H1 (cell line): ENCODE measurements around the gene ZFAND5. TPM values are rescaled to one million over a fixed set of nuclear protein-coding genes. Genes with fewer than 3 reads are reported as not detected.

ENCODE experiments used
- CTCF ChIA-PET: fragments of 300-600 bp; sonication (Branson Sonifier 250); formaldehyde crosslinking; loops from one replicate; lab custom pipeline; 2021; ENCODE audit not compliant: partially characterized antibody; lab: Charles Lee
- POLR2A ChIA-PET: fragments of 300-600 bp; sonication (Branson Sonifier 250); formaldehyde crosslinking; loops from one replicate; lab custom pipeline; 2021; ENCODE audit warnings: inconsistent platforms; ENCODE audit not compliant: partially characterized antibody; lab: Charles Lee
- DNase-seq, 2 experiments: peaks; one replicate each; pipeline versions ENCODE4 v3.0.0 to v3.0.0-alpha.2; 2010 to 2022; ENCODE audit warnings: low spot score in 2 of 2, low read depth in 1 of 2, mixed read lengths in 1 of 2
- FAIRE-seq: peaks from 2 replicates; lab custom pipeline; 2011; peaks lifted over from hg19 to GRCh38; lab: Jason Lieb, UNC
- H2AFZ ChIP-seq: 2 replicates; pipeline ENCODE4 v1.8.1; 2012; ENCODE audit warnings: low read length, inconsistent platforms
- H2AK5ac ChIP-seq: 2 replicates; pipeline ENCODE4 v1.6.1; 2013; ENCODE audit warnings: low read depth, low read length
- H2BK120ac ChIP-seq: replicated peaks from 2 replicates; pipeline ENCODE3; 2013; ENCODE audit warnings: low read depth, low read length, inconsistent platforms
- H2BK12ac ChIP-seq: 2 replicates; pipeline ENCODE4 v1.6.1; 2013; ENCODE audit warnings: low read depth, low read length
- H2BK15ac ChIP-seq: 2 replicates; pipeline ENCODE4 v1.6.1; 2013; ENCODE audit warnings: low read length
- H2BK20ac ChIP-seq: 2 replicates; pipeline ENCODE4 v1.6.1; 2013; ENCODE audit warnings: low read length
- H2BK5ac ChIP-seq: 2 replicates; pipeline ENCODE4 v1.6.1; 2013; ENCODE audit warnings: low read depth, low read length
- H3K14ac ChIP-seq: 2 replicates; pipeline ENCODE4 v1.6.1; 2013; ENCODE audit warnings: inconsistent platforms; ENCODE audit not compliant: insufficient read length
- H3K18ac ChIP-seq: 2 replicates; pipeline ENCODE4 v1.6.1; 2013; ENCODE audit warnings: low read length; ENCODE audit errors: extremely low read depth
- H3K23ac ChIP-seq: 2 replicates; pipeline ENCODE4 v1.6.1; 2013; ENCODE audit warnings: inconsistent platforms; ENCODE audit not compliant: insufficient read length
- H3K23me2 ChIP-seq: 2 replicates; pipeline ENCODE4 v1.6.1; 2013; ENCODE audit warnings: low read depth, low read length
- H3K27ac ChIP-seq: 2 replicates; pipeline ENCODE4 v1.6.1; 2011; ENCODE audit warnings: low read depth, low read length, inconsistent platforms
- H3K27me3 ChIP-seq, 4 experiments: replicated peaks in 1 of 4; 1 replicate in 1 of 4; 2 replicates in 3 of 4; pipeline versions ENCODE4 v1.6.1 to v1.8.1; 2011 to 2013; ENCODE audit warnings: low read length in 3 of 4, mild to moderate bottlenecking in 3 of 4, inconsistent platforms in 2 of 4, mixed read lengths in 2 of 4, moderate library complexity in 1 of 4; ENCODE audit not compliant: control insufficient read depth in 3 of 4, insufficient read depth in 3 of 4; ENCODE audit errors: extremely low read depth in 1 of 4
- H3K36me3 ChIP-seq, 4 experiments: 2 replicates each; pipeline versions ENCODE4 v1.6.1 to v1.8.1; 2011 to 2013; ENCODE audit warnings: mild to moderate bottlenecking in 4 of 4, low read length in 3 of 4, moderate library complexity in 2 of 4, control low read depth in 1 of 4, inconsistent platforms in 1 of 4; ENCODE audit not compliant: insufficient read depth in 4 of 4, control insufficient read depth in 2 of 4
- H3K4ac ChIP-seq: replicated peaks from 2 replicates; pipeline ENCODE3; 2013; ENCODE audit warnings: low read length, low read depth, mixed read lengths, inconsistent platforms; ENCODE audit not compliant: insufficient read length
- H3K4me1 ChIP-seq, 4 experiments: replicated peaks in 1 of 4; 1 replicate in 1 of 4; 2 replicates in 3 of 4; pipeline versions ENCODE4 v1.6.1 to v1.8.1; 2011 to 2013; ENCODE audit warnings: low read length in 3 of 4, inconsistent platforms in 2 of 4, mixed read lengths in 1 of 4; ENCODE audit not compliant: insufficient read depth in 4 of 4, control insufficient read depth in 3 of 4
- H3K4me2 ChIP-seq, 2 experiments: 2 replicates each; pipeline versions ENCODE4 v1.6.1 to v1.8.1; 2011 to 2013; ENCODE audit warnings: low read depth in 2 of 2, low read length in 2 of 2, control low read depth in 1 of 2, inconsistent platforms in 1 of 2, mild to moderate bottlenecking in 1 of 2; ENCODE audit not compliant: insufficient read depth in 1 of 2
- H3K4me3 ChIP-seq, 4 experiments: fragments of 200-600, 300-600 bp in 1 of 4; sonication (generic), shearing (Covaris generic), sonication (Bioruptor Twin) in 1 of 4; 2 replicates each; pipeline versions ENCODE4 v1.5.1 to v1.8.1; 2011 to 2016; ENCODE audit warnings: low read length in 4 of 4, low read depth in 3 of 4, control low read depth in 2 of 4, inconsistent platforms in 2 of 4, mild to moderate bottlenecking in 2 of 4, mixed read lengths in 1 of 4, moderate library complexity in 1 of 4; ENCODE audit not compliant: insufficient read depth in 2 of 4; ENCODE audit errors: extremely low read depth in 1 of 4
- H3K56ac ChIP-seq: replicated peaks from 2 replicates; pipeline ENCODE3; 2013; ENCODE audit warnings: low read depth, mild to moderate bottlenecking, mixed read lengths, low read length, inconsistent platforms; ENCODE audit not compliant: insufficient read length
- H3K79me1 ChIP-seq: 2 replicates; pipeline ENCODE4 v1.6.1; 2013; ENCODE audit warnings: low read depth, low read length, control low read depth
- H3K79me2 ChIP-seq, 2 experiments: 2 replicates each; pipeline versions ENCODE4 v1.6.1 to v1.8.1; 2012 to 2013; ENCODE audit warnings: low read length in 2 of 2, mild to moderate bottlenecking in 2 of 2, inconsistent platforms in 1 of 2; ENCODE audit not compliant: insufficient read depth in 2 of 2, control insufficient read depth in 1 of 2
- H3K9ac ChIP-seq, 4 experiments: replicated peaks in 1 of 4; 1 replicate in 1 of 4; 2 replicates in 3 of 4; pipeline versions ENCODE4 v1.6.1 to v1.8.1; 2011 to 2013; ENCODE audit warnings: low read depth in 3 of 4, low read length in 3 of 4, control low read depth in 2 of 4, mild to moderate bottlenecking in 2 of 4, moderate library complexity in 2 of 4, inconsistent platforms in 1 of 4; ENCODE audit errors: extremely low read depth in 1 of 4
- H3K9me3 ChIP-seq, 2 experiments: 2 replicates each; pipeline versions ENCODE4 v1.6.1 to v1.8.1; 2012 to 2013; ENCODE audit warnings: mild to moderate bottlenecking in 2 of 2, moderate library complexity in 2 of 2, control low read depth in 1 of 2, inconsistent platforms in 1 of 2, low read depth in 1 of 2, low read length in 1 of 2, mixed read lengths in 1 of 2; ENCODE audit not compliant: insufficient read depth in 2 of 2
- H4K20me1 ChIP-seq, 2 experiments: replicated peaks in 1 of 2; 2 replicates each; pipeline versions ENCODE3 to v1.8.1; 2011 to 2013; ENCODE audit warnings: inconsistent platforms in 2 of 2, low read length in 2 of 2, mild to moderate bottlenecking in 1 of 2; ENCODE audit not compliant: insufficient read depth in 2 of 2, control insufficient read depth in 1 of 2
- H4K5ac ChIP-seq: 2 replicates; pipeline ENCODE4 v1.6.1; 2013; ENCODE audit warnings: low read length, low read depth, mixed read lengths, inconsistent platforms; ENCODE audit not compliant: insufficient read length
- H4K8ac ChIP-seq: 2 replicates; pipeline ENCODE4 v1.8.0; 2013; ENCODE audit warnings: mild to moderate bottlenecking, moderate library complexity, low read length, inconsistent platforms; ENCODE audit not compliant: insufficient read depth; ENCODE audit errors: extremely low read depth
- H4K91ac ChIP-seq: replicated peaks from 2 replicates; pipeline ENCODE3; 2013; ENCODE audit warnings: low read length, mixed read lengths, inconsistent platforms; ENCODE audit not compliant: insufficient read length
- CHD2 ChIP-seq: IDR thresholded peaks from 2 replicates; pipeline ENCODE4 v1.6.1; 2012; ENCODE audit warnings: low read length, improper control_type of control experiment
- CREB1 ChIP-seq: IDR thresholded peaks from 2 replicates; pipeline ENCODE4 v1.6.1; 2012; ENCODE audit warnings: inconsistent platforms
- GABPA ChIP-seq: IDR thresholded peaks from 2 replicates; pipeline ENCODE4 v1.6.1; 2011; ENCODE audit warnings: mild to moderate bottlenecking, low read length, moderate library complexity, borderline replicate concordance; ENCODE audit not compliant: insufficient read depth
- NRF1 ChIP-seq: IDR thresholded peaks from 2 replicates; pipeline ENCODE4 v1.6.1; 2011; ENCODE audit warnings: mild to moderate bottlenecking, low read depth, low read length, improper control_type of control experiment
- POU5F1 ChIP-seq: IDR thresholded peaks from 2 replicates; pipeline ENCODE4 v1.6.1; 2011; ENCODE audit warnings: low read depth, mild to moderate bottlenecking, low read length, moderate library complexity
- RAD21 ChIP-seq, 2 experiments: IDR thresholded peaks in 1 of 2; conservative IDR thresholded peaks in 1 of 2; 2 replicates each; pipeline ENCODE4 v1.6.1; 2011; ENCODE audit warnings: low read depth in 2 of 2, low read length in 2 of 2, improper control_type of control experiment in 1 of 2, inconsistent platforms in 1 of 2, mild to moderate bottlenecking in 1 of 2, moderate library complexity in 1 of 2
- RNF2 ChIP-seq: fragments of 200-900, 300-1000 bp; sonication (generic); IDR thresholded peaks from 2 replicates; pipeline ENCODE4 v1.7.1; 2016; ENCODE audit warnings: borderline replicate concordance, low read depth, mild to moderate bottlenecking, antibody characterized with exemption, low read length; ENCODE audit not compliant: poor library complexity, severe bottlenecking; ENCODE audit errors: missing control alignments
- SRF ChIP-seq: IDR thresholded peaks from 2 replicates; pipeline ENCODE4 v1.6.1; 2011; ENCODE audit warnings: mild to moderate bottlenecking, low read depth, low read length, moderate library complexity
- WGBS, 2 experiments: shearing (Covaris generic) in 1 of 2; methylation state at CpG; one replicate each; pipeline versions ENCODE4 v1.1.6 to v1.1.7; 2013 to 2015; ENCODE audit warnings: low lambda C conversion rate in 2 of 2, mixed read lengths in 2 of 2, inconsistent platforms in 1 of 2, low coverage in 1 of 2, missing lambda C conversion rate in 1 of 2; ENCODE audit not compliant: insufficient replicate concordance in 2 of 2, insufficient coverage in 1 of 2, insufficient read length in 1 of 2; ENCODE audit errors: extremely low coverage in 1 of 2, missing lambda C conversion rate in 1 of 2; 5-methylcytosine and 5-hydroxymethylcytosine counted together
- polyA plus RNA-seq, 7 experiments: library from polyadenylated mRNA; depleted of rRNA in 3 of 7; stranded (reverse) in 5 of 7; unstranded in 2 of 7; fragments of >200 nt in 5 of 7; fragments of 200-250 nt in 2 of 7; gene quantifications; 1 replicate in 5 of 7; 2 replicates in 1 of 7; 4 replicates in 1 of 7; pipeline versions ENCODE4 v1.2.1 to v1.2.3, GENCODE V29; 2011 to 2013; ENCODE audit warnings: missing spikeins in 2 of 7, mixed read lengths in 2 of 7
- total RNA-seq: library from RNA; stranded (reverse); fragmentation: NEBNext Ultra II Directional; extraction: Animal tissue kit (Norgen Biotek cat#: 25700); gene quantifications from 2 replicates; pipeline ENCODE4 v1.2.1, GENCODE V29; 2021
- TF ChIP-seq, protein P1 (sequence below): IDR thresholded peaks from 2 replicates; pipeline ENCODE4 v1.6.1; 2012; ENCODE audit warnings: inconsistent platforms
- TF ChIP-seq, protein P2 (sequence below): IDR thresholded peaks from 2 replicates; pipeline ENCODE4 v1.6.1; 2011; ENCODE audit warnings: low read depth, mild to moderate bottlenecking, low read length; ENCODE audit not compliant: insufficient read depth

The ZFAND5 gene
- total and polyA plus RNA-seq, 2 of the 8 experiments (the other 6 are each of a cell fraction or from before 2014, with no cell fraction given), result 76.7 to 225 TPM

- Histone ChIP-seq H3K4me2 (no peak overlapping the region), H3K9me3 (no peaks in the 10 kb centered on the region), H3K4ac (no peak overlapping the region), H2AFZ (no peak overlapping the region), H3K27ac (no peak overlapping the region), H2BK20ac (no peak overlapping the region), H3K27me3 (no peaks in the 10 kb centered on the region), H3K4me3 (no peak overlapping the region), H3K18ac (no peak overlapping the region), H3K14ac (no peak overlapping the region), H3K79me1 (no peaks in the 10 kb centered on the region), H2BK12ac (no peak overlapping the region), H3K79me2 (0 out of 4 replicates have a peak, but pooled peaks cover 0 to under 1% of the 10 kb centered on the region in 2 experiments), H3K56ac (no peak overlapping the region), H3K23ac (no peak overlapping the region), H2BK15ac (no peak overlapping the region), H2AK5ac (no peak overlapping the region), H2BK120ac (no peak overlapping the region), H2BK5ac (no peak overlapping the region)
- CTCF ChIA-PET, result no interaction called here
- POLR2A ChIA-PET, result no interaction called here
- DNase-seq (no peak), FAIRE-seq (no peak)
- no peak for TF ChIP-seq SRF
- TF ChIP-seq POU5F1, result no peak
- no peak for TF ChIP-seq NRF1
- TF ChIP-seq, protein P1, sequence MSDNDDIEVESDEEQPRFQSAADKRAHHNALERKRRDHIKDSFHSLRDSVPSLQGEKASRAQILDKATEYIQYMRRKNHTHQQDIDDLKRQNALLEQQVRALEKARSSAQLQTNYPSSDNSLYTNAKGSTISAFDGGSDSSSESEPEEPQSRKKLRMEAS, result no peak
- no peak for TF ChIP-seq CREB1
- TF ChIP-seq RNF2, result no peak
- TF ChIP-seq, protein P2, sequence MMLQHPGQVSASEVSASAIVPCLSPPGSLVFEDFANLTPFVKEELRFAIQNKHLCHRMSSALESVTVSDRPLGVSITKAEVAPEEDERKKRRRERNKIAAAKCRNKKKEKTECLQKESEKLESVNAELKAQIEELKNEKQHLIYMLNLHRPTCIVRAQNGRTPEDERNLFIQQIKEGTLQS, result no peak
- no peak for TF ChIP-seq CHD2
- no peak for TF ChIP-seq GABPA
- no peak for TF ChIP-seq RAD21 (IDR thresholded peaks at IDR 0.05 in 1 of 2, conservative IDR thresholded peaks at IDR 0.05 in 1 of 2; ENCODE audit: low read depth in 2 of 2, low read length in 2 of 2)
- TF ChIP-seq, all 59 proteins: peak for 0
- Histone ChIP-seq H4K20me1 (peaks cover 3 to 4% of the 10 kb centered on the region in 2 experiments), H3K9ac (no peak overlapping the region), H4K5ac (no peak overlapping the region), H3K23me2 (no peaks in the 10 kb centered on the region), H3K4me1 (no peaks in the 10 kb centered on the region; a peak in 1 of 7 replicates), H4K91ac (no peak overlapping the region), H3K36me3 (peaks cover 2 to 13% (median 8%) of the 10 kb centered on the region in 4 experiments), H4K8ac (no peak overlapping the region)
- 71% methylated on average over 1 of the region's 1 CpG; no CpG with 5 or more reads in 1 of the 2 experiments for WGBS, 2 experiments
Observed at GRCh38 chr9:72349911-72350310, 15.1 kb downstream of the ZFAND5 start.
